NCI-H1092 treated with DMSO at 0.1 percent for 48 hours (cell line): ENCODE data around the gene SLC9A9.

Source experiments
- DNase-seq: peaks from one replicate; lab custom pipeline; 2025; lab: John Stamatoyannopoulos, UW

Gene SLC9A9

DNA sequence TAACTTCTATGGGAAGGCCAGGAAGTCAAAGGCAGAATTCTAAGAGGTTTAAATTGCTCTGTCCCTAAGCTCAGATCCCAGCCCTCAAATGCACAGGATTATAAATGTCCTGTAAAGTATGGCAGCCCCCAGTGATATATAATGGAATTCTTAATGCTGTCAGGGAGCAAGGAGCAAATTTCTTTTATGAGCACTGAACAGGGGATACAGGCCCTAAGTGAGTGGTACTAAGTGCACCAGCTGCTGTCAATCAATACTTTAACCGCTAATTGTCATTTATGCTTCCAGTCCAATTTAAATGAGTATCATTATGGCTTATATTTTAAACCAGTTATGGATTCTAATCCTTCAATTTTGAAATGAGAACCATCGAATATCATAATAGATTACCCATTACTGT, 4.7 kb downstream of the SLC9A9 start:
- DNase-seq, result no peak

GRCh38 chr3:143840636-143841035, 7.6 kb downstream of the SLC9A9 start:
- DNase-seq, result no peak

- no peak for DNase-seq
These were observed 8.3 kb downstream of the SLC9A9 start for GRCh38 chr3:143839980-143840379.

DNA sequence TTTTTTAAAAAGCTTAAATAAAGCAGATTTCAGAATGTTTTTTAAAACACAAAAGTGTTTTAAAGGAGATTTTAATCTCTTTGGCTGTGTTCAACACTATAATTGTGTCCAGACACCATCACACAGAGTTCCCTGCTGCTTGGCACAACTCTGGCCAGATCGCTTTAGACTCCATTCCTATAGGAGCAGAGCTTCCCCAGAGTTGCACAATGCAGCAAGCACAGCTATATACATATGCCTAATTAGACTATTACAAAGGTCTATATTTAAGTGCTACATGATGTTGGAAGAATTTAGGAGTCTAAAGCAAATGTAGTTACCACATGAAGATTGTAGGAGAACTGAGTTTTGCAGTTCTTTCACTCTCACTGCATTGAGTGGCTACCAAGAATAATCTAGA, 11.2 kb downstream of the SLC9A9 start:
- DNase-seq, result no peak

GRCh38 chr3:143835312-143835711, 13.0 kb downstream of the SLC9A9 start:
- no peak for DNase-seq

DNA sequence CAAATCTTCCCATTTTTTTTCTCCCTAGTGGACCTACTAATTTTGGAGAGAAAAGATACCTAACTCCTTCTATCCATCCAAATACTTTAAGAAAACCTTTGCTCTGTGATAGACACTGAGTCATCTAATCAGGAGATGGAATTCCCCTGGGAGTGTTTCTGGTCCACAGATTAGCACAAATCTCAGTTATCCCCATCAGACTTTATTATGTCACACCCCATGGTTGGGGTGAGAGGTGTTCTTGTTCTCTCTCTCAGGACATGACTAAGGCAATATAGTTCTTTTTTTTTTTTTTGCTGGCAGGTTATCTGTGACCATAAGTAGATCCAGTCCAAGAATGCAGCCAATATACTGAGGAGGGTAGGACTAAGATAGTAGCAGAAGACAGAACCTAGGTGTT, 15.8 kb downstream of the SLC9A9 start:
- DNase-seq, result no peak

- no peak for DNase-seq
These were observed 16.3 kb downstream of the SLC9A9 start for GRCh38 chr3:143831994-143832393.

DNA sequence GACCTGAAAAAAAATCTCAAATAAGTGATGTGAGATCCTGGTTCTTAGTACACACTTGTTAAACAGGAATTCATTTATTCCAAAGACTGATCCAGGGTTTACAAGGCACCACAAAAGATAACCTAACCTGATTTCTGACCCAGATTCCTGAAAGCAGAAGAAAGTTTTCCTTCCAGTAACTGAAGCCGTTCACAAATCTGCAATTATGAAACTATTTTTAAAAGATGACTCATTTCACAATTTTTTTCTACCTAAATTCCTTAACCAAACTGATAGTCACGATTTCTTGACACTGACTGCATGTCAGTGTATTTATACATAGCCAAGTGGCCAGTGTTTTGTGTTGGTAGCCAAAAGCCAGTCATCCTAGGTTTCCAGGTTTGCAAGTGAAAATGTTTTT, 17.1 kb downstream of the SLC9A9 start:
- DNase-seq, result no peak

DNA sequence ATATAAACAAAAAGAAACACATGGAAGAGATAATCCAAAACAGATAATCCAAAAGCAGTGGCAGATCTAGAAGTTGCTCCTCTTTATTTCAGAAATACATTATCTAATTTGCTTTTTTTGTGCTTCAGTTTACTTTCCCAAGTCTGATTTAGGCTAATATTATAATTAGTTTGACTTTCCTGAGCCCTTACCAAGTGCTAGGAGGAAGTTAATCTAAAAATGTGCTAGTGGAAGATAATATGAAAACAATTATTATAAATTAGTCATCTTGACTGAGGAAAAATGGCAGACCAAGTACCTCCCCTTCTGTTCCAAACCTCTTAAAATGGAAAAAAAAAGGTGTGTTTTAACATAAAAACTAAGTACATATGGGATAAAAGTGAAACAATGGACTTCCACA, 17.5 kb downstream of the SLC9A9 start:
- DNase-seq, result no peak

- no peak for DNase-seq
These were observed 18.2 kb downstream of the SLC9A9 start for GRCh38 chr3:143830063-143830462.

- no peak for DNase-seq
These were observed 20.8 kb downstream of the SLC9A9 start for GRCh38 chr3:143827425-143827824.

- DNase-seq, result no peak
These were observed 22.0 kb downstream of the SLC9A9 start for GRCh38 chr3:143826296-143826695.

GRCh38 chr3:143825513-143825912, 22.8 kb downstream of the SLC9A9 start:
- DNase-seq, result no peak

DNA sequence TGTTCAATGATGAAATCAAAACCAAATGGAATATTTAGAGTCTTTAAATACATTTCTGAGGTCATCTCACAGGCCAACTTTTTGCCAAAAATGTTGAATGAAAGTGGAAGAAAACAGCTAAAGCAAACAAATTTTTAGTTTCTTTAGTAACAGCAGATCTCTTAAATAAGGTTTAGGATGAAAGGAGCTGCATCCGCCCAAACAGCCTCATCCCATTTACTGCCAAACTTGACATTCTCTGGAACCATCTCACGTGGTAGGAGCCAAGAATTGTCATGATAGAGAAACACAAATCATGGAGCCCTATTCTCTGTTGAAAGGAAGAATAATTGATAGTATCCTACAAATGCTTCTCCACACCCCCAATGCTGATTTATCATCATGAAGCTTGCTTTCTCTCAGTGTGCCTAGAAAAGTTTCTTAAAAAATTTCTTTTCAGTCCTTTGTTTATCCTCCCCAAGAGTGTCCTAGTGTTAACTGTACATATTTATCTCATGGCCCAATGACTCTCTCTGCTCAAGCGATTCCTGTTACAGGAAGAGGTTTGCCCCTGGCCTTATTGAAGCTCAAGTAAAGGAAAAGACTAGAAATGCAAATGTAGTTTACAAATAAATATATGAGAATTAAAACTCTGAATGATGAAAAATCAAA, 23.4 kb downstream of the SLC9A9 start:
- DNase-seq, result no peak

DNA sequence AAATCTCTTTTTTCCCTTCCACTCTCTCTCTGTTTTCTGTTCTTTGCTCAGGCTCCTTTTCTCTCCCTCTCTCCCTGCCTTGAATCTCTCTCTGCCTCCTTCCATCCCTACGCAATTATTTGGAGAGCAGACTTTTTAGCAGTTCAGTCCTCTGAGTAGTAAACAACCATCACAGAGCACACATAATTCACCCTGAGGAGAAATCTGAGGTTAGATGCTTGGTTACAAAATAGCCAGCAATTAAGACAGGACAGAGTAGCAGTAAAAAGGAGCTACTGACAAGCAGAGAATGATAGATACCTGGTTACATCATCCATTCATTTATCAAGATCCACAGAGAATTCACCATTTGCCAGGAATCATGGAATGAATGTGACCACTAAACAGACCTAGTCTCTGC, 25.5 kb downstream of the SLC9A9 start:
- no peak for DNase-seq

DNA sequence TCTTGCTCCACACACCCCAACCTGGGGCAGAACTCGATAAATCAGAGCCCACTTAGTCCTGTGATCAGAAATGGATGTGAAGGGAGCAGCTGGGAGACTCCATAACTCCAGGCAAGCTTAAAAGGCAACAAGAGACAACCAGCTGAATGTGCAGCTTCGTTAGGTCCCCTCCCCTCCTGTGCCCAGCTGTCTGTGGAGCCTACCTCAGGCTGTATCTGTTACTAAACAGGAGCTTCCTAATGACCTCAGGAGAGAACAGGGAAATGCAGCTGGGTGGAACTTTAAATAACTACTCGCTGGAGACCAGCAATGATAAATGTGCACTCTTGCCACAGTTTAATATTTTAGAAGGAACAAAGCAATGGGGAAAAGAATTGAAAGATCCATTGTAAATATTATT, 25.9 kb downstream of the SLC9A9 start:
- DNase-seq, result no peak

DNA sequence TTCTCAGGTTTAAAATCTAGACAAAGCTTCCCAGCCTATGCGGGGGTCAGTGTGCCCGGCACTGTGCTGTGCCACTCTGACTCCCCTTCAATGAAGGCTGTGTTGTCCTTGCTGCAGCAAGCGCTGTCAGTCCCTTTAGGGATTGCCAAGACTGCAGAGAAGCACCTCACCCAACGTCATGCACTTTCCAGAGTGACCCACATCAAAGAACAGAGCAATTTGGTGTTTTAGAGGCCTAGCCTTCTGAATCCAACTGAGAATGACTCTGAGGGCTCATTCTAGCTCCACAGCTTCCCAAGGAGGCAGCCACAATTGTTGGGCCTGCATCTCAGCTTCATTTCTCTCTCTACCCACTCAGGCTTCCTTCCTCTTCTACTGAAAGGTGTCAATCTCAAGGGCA, 26.4 kb downstream of the SLC9A9 start:
- DNase-seq, result no peak

DNA sequence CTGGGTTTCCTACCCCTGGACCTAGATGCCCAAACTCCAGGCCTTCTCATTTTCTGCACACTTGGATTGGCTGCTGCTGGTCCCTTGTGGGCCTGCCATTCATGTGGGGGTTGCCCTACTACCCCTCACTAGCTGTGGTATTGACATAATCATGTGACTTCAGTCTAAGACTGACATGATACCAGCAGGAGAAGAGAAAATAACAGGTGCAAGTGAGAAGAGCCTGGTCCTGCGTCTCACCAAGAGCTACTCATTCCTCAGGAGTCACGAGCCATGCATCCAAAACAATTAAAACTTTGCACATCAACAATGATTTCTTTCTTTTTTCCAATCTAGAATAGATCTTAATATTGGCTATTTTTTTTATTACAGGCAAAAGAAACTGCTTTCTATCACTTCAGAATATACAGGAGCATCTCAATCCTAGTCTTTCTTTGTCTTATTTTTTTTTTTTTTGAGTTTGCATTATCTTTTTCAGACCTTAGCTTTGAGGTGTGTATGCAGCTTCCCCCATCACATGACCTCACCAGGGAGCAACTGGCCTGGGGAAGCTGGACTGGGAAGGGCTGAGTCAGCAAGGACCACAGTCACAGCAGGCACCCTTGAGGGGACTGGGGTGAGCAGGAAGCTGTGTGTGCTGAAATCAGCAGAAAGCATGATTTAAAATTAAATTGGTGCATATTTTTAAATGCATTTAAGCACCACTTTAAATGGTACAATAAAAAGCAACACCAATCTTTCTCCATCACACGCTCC, 27.6 kb downstream of the SLC9A9 start:
- no peak for DNase-seq

- no peak for DNase-seq
These were observed 28.4 kb downstream of the SLC9A9 start for GRCh38 chr3:143819890-143820289.

DNA sequence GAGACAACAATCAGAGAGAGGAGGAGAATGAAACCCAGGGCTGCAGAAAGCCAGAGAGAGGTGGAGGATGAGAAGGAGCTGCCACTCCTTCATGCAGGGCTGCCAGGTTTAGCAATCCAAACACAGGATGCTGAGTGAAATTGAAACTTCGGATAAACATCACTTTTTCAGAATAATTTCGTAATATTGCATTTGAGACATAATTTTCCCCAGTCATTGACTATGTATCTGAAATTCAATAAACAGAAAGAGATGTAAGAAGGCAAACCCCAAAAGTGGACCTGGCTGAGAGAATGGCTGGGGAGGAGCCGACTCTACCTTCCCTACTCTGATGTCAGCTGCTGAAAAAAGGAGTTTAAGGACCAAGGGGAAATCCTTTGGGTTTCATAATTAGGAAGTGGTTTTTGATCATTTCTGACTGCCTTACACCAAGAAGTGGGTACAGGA, 33.8 kb downstream of the SLC9A9 start:
- no peak for DNase-seq

- DNase-seq, result no peak
These were observed 35.8 kb downstream of the SLC9A9 start for GRCh38 chr3:143812481-143812880.

DNA sequence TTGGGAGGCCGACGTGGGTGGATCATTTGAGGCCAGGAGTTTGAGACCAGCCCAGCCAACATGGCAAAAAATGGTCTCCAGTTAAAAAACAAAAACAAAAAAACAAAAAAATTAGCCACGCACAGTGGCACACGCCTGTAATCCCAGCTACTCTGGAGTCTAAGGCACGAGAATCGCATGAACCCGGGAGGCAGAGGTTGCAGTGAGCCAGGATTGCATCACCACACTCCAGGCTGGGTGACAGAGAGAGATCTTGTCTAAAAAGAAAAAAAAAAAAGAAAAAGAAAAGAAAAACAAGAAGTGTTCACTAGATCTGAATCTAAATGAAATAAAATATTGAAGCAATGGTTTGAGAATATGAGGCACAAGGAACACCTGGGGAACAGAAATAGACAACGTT, 36.7 kb downstream of the SLC9A9 start:
- DNase-seq, result no peak

DNA sequence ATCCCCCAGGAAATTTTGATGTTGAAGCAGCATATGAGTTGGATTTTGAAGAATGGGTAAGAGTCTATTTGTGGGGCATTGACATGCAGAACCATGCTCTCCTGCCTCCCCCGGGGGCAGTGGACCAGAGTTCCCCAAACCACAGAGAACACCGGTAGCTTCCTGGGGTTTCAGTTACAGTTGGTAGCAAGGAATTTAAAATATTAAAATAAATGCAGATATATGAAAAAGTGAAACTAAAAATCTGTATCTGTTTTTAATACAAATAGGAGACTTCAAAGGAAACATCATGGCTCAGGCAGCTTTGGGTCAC, 37.4 kb downstream of the SLC9A9 start:
- DNase-seq, result no peak
